B cell (primary cell): ENCODE results near the gene MYO1G. TPM values are rescaled to one million over a fixed set of nuclear protein-coding genes. Genes with fewer than 3 reads are reported as not detected.
A peak's percentile ranks its signal among the peaks of the same experiment; 100 is the strongest.

Experiments
- ATAC-seq: fragments of 200-7000 bp; cut with Tn5 transposase; one replicate; pipeline ENCODE4 v1.10.0; 2021; ENCODE audit warnings: low read depth, mild to moderate bottlenecking, moderate number of reproducible peaks, moderate library complexity
- CTCF ChIA-PET: fragments of 350-600 bp; sonication (Branson Sonifier 250); formaldehyde crosslinking; loops from one replicate; lab custom pipeline; 2021; ENCODE audit warnings: antibody characterized with exemption, inconsistent platforms; lab: Charles Lee
- POLR2A ChIA-PET: fragments of 350-600 bp; sonication (Branson Sonifier 250); formaldehyde crosslinking; loops from one replicate; lab custom pipeline; 2021; ENCODE audit warnings: antibody characterized with exemption; lab: Charles Lee
- DNase-seq: peaks from one replicate; pipeline ENCODE4 v3.0.0; 2013
- H2AFZ ChIP-seq: 2 replicates; pipeline ENCODE4 v1.6.1; 2012; ENCODE audit warnings: mild to moderate bottlenecking, low read depth, low read length; ENCODE audit not compliant: insufficient read depth, poor library complexity, severe bottlenecking
- H3K27ac ChIP-seq, 2 donors: 1 replicate in 1 of 2; 2 replicates in 1 of 2; pipeline ENCODE4 v1.5.1; 2012 to 2013; ENCODE audit warnings: low read length in 2 of 2, mild to moderate bottlenecking in 2 of 2, moderate library complexity in 1 of 2
- H3K27me3 ChIP-seq, 4 experiments: fragments of 200-600 bp in 1 of 4; sonication (generic) in 1 of 4; replicated peaks in 1 of 4; 1 replicate in 2 of 4; 2 replicates in 2 of 4; pipeline versions ENCODE4 v1.6.1 to v1.7.0; 2013 to 2016; ENCODE audit warnings: low read length in 3 of 4, mild to moderate bottlenecking in 2 of 4, mixed read lengths in 1 of 4, moderate library complexity in 1 of 4; ENCODE audit not compliant: insufficient read depth in 4 of 4, control insufficient read depth in 3 of 4; ENCODE audit errors: control extremely low read depth in 1 of 4
- H3K36me3 ChIP-seq, 2 experiments: replicated peaks in 1 of 2; 1 replicate in 1 of 2; 2 replicates in 1 of 2; pipeline versions ENCODE4 v1.6.1 to v1.7.1; 2013; ENCODE audit warnings: low read length in 1 of 2; ENCODE audit not compliant: insufficient read depth in 2 of 2, control insufficient read depth in 1 of 2; ENCODE audit errors: control extremely low read depth in 1 of 2, extremely low read depth in 1 of 2
- H3K4me1 ChIP-seq, 2 donors: fragments of 200-600 bp in 1 of 2; sonication (generic) in 1 of 2; 1 replicate in 1 of 2; 2 replicates in 1 of 2; pipeline versions ENCODE4 v1.5.1 to v1.6.1; 2013 to 2017; ENCODE audit warnings: low read length in 2 of 2; ENCODE audit not compliant: control insufficient read depth in 2 of 2, insufficient read depth in 2 of 2
- H3K4me2 ChIP-seq: replicated peaks from 2 replicates; pipeline ENCODE3; 2012; ENCODE audit warnings: mild to moderate bottlenecking, low read depth, low read length; ENCODE audit not compliant: poor library complexity, severe bottlenecking
- H3K4me3 ChIP-seq, 5 experiments: fragments of 200-600 bp in 1 of 5; sonication (generic) in 1 of 5; 1 replicate in 3 of 5; 2 replicates in 2 of 5; pipeline versions ENCODE4 v1.5.1 to v1.7.0; 2011 to 2016; ENCODE audit warnings: low read length in 4 of 5, mild to moderate bottlenecking in 4 of 5, low read depth in 2 of 5, control low read depth in 1 of 5, moderate library complexity in 1 of 5; ENCODE audit not compliant: insufficient read depth in 1 of 5; ENCODE audit errors: control extremely low read depth in 1 of 5, extremely low read depth in 1 of 5
- H3K79me2 ChIP-seq: fragments of 200-600 bp; sonication (generic); one replicate; pipeline ENCODE4 v1.6.0; 2016; ENCODE audit warnings: low read length; ENCODE audit not compliant: control insufficient read depth, insufficient read depth
- H3K9ac ChIP-seq: fragments of 200-600 bp; sonication (generic); 2 replicates; pipeline ENCODE4 v1.6.1; 2017; ENCODE audit warnings: mild to moderate bottlenecking, low read length, moderate library complexity
- H3K9me3 ChIP-seq, 3 donors: one replicate each; pipeline versions ENCODE4 v1.6.1 to v1.7.1; 2013; ENCODE audit warnings: low read length in 2 of 3; ENCODE audit not compliant: control insufficient read depth in 2 of 3, insufficient read depth in 1 of 3; ENCODE audit errors: control extremely low read depth in 1 of 3
- H4K20me1 ChIP-seq: 2 replicates; pipeline ENCODE4 v1.6.0; 2012; ENCODE audit warnings: mild to moderate bottlenecking, low read length; ENCODE audit not compliant: insufficient read depth, control insufficient read depth, poor library complexity, severe bottlenecking
- H3K27ac Mint-ChIP-seq: one replicate; pipeline ENCODE4 v1.8.0; 2021; ENCODE audit warnings: mixed read lengths
- H3K27me3 Mint-ChIP-seq: one replicate; pipeline ENCODE4 v1.8.0; 2021; ENCODE audit warnings: mixed read lengths
- H3K4me1 Mint-ChIP-seq: one replicate; pipeline ENCODE4 v1.8.0; 2021; ENCODE audit warnings: mixed read lengths
- H3K4me3 Mint-ChIP-seq: one replicate; pipeline ENCODE4 v1.8.0; 2021; ENCODE audit warnings: mixed read lengths
- H3K9me3 Mint-ChIP-seq: one replicate; pipeline ENCODE4 v1.8.0; 2022; ENCODE audit warnings: mixed read lengths; ENCODE audit not compliant: insufficient read depth
- EZH2 ChIP-seq: IDR thresholded peaks from 2 replicates; pipeline ENCODE4 v1.6.1; 2012; ENCODE audit warnings: borderline replicate concordance, low read depth, mild to moderate bottlenecking, moderate library complexity, low read length; ENCODE audit not compliant: insufficient read depth, poor library complexity, severe bottlenecking
- WGBS: methylation state at CpG from one replicate; pipeline ENCODE4 v1.1.5; 2013; ENCODE audit warnings: missing lambda C conversion rate; ENCODE audit not compliant: insufficient coverage; 5-methylcytosine and 5-hydroxymethylcytosine counted together
- intact Hi-C: fragments of 100-400 bp; cut with micrococcal nuclease; formaldehyde crosslinking; loops from one replicate; pipeline ENCODE4 v1.10.0; 2022
- polyA minus RNA-seq: library from RNA; depleted of rRNA, polyadenylated mRNA; stranded (reverse); fragments of >200 nt; gene quantifications from 2 replicates; pipeline ENCODE4 v1.2.3, GENCODE V29; 2012
- polyA plus RNA-seq: library from polyadenylated mRNA; depleted of rRNA; stranded (reverse); fragments of >200 nt; gene quantifications from 2 replicates; pipeline ENCODE4 v1.2.3, GENCODE V29; 2012
- total RNA-seq, 2 donors: library from RNA; stranded (reverse); fragments of 120-200 nt in 1 of 2; gene quantifications; 1 replicate in 1 of 2; 2 replicates in 1 of 2; pipeline versions ENCODE4 v1.2.3 to v1.2.4, GENCODE V29; 2013 to 2022
- TF ChIP-seq, protein P1 (sequence below): fragments of 200-600 bp; IDR thresholded peaks from one replicate; pipeline ENCODE4 v1.8.0; 2022; ENCODE audit warnings: antibody characterized with exemption, mild to moderate bottlenecking

The MYO1G gene
- total RNA-seq (104 and 107 TPM in 2 replicates), polyA plus RNA-seq (204 and 239 TPM in 2 replicates), polyA minus RNA-seq (300 and 347 TPM in 2 replicates)
- total RNA-seq (2013) = 131 TPM

DNA sequence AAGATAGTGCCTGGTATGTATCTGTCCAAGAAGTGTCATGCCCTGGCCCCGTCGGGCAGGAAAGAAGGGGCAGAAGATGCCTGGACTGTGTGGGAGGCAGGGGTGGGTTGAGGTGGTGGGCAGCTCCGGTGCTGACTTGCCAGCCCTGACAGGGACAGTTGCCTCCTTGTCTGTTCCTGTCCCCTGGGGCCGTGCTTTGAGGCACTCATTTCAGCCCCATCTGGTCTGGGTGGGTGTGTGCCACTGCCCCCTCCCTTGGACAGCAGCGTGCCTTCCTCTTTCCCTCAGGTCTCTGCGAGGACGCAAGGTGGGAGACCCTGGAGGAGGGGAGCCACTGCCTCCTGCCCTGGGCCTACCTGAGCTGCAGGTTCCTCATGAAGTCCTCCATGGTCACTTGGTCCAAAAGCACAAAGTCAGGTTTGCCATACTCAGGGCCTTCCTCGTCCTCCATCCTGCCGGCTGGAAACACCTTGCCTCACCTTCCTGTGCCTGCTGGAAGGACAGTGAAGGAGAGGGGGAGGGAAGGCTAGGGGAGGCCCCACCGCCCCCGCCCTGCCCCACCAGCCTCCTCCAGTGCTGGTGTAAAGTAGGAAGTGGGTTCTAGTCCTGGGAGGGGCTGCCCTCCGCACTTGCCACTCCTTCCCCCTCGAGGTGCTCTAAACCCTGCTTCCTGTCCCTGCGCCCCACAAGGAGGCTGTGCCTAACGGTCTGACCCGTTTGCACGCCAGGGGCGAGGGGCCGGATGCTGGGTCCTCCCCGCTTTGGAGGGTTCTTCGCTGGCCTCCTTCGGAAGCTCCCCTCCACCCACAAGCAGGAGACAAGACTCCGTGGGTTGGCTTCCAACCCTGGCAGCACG lies at the start of gene MYO1G:
MYO1G (minus strand) TSS at position 505 of the 856 bp plus-strand sequence; CDS start at position 451, 54 bp downstream.
- peak; percentile 79 for ATAC-seq
- H3K4me1 Mint-ChIP-seq = peaks cover 75% of the 10 kb centered on the region
- H3K4me1 ChIP-seq = peaks cover 39 to 70% of the 10 kb centered on the region in 2 donors
- peak within 1 kb of the TSS; percentile 97 for H3K4me3 Mint-ChIP-seq
- no peaks in the 10 kb centered on the region for H3K27me3 ChIP-seq
- H3K27ac Mint-ChIP-seq = peak within 1 kb of the TSS; percentile 98
- no peaks in the 10 kb centered on the region for H3K9me3 ChIP-seq
- H3K4me3 ChIP-seq = peak within 1 kb of the TSS; percentile 80 to 91 (median 89)
- H3K9me3 Mint-ChIP-seq = no peaks in the 10 kb centered on the region
- H2AFZ ChIP-seq = peak within 1 kb of the TSS; percentile 53
- ChIA-PET CTCF (interaction anchor here (0.7 to 3.1 kb wide), 6 partner anchors 22 to 157 kb away, joined by 3 to 10 read pairs (median 5); no protein-coding TSS in a partner anchor), POLR2A (interaction anchor here (0.6 to 3.1 kb wide), 7 partner anchors 9 to 110 kb away, joined by 3 to 22 read pairs (median 6); partner anchors contain the start of genes CCM2, NACAD and PURB)
- peaks cover 32% of the 10 kb centered on the region for H4K20me1 ChIP-seq
- peak within 1 kb of the TSS; percentile 91 for H3K9ac ChIP-seq
- peak within 1 kb of the TSS; percentile 90 to 93 for H3K27ac ChIP-seq
- H3K79me2 ChIP-seq = peaks cover 51% of the 10 kb centered on the region
- no peaks in the 10 kb centered on the region for H3K27me3 Mint-ChIP-seq
- 1% methylated on average over 14 of the region's 24 CpGs for WGBS
- intact Hi-C loops = loop anchor here (1.0 to 2.0 kb wide), 5 partner anchors 8 to 182 kb away; partner anchors contain the start of genes PPIA, PURB and TBRG4
- H3K36me3 ChIP-seq = peaks cover 0 to 57% of the 10 kb centered on the region in 2 experiments
- no peak for TF ChIP-seq EZH2
- TF ChIP-seq, protein P1, sequence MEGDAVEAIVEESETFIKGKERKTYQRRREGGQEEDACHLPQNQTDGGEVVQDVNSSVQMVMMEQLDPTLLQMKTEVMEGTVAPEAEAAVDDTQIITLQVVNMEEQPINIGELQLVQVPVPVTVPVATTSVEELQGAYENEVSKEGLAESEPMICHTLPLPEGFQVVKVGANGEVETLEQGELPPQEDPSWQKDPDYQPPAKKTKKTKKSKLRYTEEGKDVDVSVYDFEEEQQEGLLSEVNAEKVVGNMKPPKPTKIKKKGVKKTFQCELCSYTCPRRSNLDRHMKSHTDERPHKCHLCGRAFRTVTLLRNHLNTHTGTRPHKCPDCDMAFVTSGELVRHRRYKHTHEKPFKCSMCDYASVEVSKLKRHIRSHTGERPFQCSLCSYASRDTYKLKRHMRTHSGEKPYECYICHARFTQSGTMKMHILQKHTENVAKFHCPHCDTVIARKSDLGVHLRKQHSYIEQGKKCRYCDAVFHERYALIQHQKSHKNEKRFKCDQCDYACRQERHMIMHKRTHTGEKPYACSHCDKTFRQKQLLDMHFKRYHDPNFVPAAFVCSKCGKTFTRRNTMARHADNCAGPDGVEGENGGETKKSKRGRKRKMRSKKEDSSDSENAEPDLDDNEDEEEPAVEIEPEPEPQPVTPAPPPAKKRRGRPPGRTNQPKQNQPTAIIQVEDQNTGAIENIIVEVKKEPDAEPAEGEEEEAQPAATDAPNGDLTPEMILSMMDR = no peak
- H3K4me2 ChIP-seq = peak within 1 kb of the TSS; percentile 93
- DNase-seq = peak; percentile 87
